ENCODE data around the gene HHAT.
A peak's percentile ranks its signal among the peaks of the same experiment; 100 is the strongest.

The HHAT gene

DNA sequence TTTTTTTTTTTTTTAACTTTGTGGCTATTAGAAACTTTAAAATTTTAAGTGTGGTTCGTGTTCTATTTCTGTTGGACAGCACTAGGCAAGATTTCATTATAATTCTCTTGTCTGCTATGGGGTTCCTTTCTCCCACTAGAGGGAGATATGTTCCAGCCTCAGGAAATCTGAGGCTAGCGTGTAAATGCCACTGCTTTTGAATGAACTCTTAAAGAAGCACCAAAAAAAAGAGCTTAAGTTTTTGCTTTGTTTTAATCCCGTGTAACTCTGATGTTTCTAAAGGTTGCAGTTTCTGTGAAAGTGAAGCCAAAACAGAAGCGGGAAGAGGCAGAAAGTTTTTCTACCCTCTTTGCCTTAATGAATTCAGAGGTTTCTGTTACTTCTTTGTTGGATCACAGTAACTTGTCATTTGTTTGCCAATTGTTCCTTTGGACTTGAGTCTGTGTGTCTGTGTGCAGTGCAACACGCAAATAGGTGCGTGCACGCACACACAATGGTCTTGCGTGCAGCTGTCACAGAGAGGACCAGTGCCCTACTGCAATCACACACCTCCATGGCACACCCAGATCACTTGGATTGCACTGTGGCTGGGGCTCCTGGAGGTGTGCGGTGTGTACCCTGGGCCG lies 32.3 kb downstream of the HHAT start:
- FAIRE-seq = peak; percentile 96

DNA sequence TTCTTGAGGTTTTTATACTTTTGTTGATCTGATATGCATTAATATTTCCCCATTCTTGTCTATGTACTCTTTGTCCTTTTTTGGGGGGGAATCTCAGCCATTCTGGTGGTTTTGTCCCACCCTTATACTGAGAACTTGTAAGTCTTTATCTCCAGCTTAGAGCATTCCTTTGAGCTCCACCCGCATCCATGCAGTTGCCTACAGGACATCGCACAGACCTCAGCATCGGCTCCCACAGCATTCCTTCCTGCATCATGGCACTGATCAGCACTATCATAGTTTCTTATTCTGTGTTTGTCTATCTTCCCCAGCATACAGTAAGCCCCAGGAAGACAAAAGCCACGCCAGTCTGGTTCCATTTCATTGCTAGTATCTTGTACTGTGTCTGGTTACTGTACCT lies 33.0 kb downstream of the HHAT start:
- no peak for FAIRE-seq

DNA sequence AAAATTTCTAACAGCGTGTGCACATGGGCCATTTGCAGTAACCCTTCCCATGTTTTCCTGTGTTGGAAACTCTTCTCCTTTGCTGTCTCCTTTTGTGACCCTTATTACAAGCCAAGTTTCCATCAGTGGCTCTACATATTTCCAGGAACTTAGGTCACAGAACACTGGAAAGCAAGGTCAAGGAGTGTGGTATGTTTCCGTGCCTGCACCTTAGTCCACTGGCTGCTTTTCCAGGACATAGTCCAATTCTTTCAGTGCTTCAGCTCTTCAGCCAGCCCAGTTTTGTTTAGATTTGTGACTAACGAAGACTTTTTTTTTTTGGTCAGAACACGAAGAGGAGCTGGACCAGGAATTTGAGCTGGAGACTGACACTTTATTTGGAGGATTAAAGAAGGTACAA lies 33.8 kb downstream of the HHAT start:
- FAIRE-seq = no peak

DNA sequence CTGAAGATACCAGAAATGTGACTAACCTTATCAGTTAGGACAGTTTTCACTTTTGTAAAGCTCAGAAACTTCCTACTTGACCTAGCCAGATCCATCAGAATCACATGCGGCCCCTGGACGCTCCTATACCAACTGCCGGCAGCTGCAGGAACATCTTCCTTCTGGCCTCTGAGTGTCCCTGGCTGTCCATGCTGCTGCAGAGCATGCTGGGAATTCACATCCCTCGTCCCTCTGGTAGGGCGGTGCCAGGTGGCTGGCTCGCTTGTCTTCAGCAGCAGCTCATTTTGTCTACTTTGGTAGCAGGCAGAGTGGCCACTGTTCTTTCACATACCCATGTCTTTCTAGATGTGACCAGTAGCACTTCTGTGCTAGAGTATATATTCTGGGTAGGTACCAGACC lies 34.4 kb downstream of the HHAT start:
- no peak for FAIRE-seq

DNA sequence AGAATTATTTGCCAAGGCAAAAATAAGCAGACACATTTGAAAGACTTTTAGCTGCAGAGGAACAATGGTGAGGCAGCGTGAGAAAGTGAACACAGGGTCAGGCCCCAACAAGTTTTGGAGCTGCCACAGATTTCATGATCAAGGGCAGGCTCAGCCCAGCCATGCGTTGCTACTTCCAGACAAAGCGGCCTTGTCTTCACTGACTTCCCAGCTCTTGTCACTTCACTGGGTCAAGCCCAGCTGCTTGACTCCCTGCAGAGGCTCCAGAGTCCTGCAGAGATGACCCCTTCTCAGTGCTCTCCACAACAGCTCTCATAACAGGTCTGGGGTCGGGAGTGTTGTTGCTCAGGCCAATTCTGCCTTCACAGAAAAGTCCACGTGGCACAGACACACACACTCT lies 35.8 kb downstream of the HHAT start:
- FAIRE-seq = no peak

DNA sequence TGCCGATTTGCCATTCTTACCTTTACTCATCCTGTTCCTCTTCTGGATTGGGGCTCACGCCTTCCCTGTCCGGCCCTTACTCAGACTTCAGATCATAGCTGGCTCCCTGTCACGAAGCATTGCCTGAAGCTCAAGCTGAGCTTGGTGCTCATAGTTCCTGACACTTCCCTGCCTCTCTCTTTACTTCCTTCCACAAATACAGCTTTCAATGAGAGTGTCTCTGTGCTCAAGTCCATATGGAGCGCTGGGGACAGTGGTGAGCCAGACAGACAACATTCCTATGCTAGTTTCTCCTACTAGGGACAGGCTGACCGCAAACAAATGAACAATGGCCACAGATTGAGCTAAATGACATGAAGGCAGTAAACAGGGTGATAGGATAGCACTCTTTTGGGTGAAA lies 38.1 kb downstream of the HHAT start:
- no peak for FAIRE-seq

DNA sequence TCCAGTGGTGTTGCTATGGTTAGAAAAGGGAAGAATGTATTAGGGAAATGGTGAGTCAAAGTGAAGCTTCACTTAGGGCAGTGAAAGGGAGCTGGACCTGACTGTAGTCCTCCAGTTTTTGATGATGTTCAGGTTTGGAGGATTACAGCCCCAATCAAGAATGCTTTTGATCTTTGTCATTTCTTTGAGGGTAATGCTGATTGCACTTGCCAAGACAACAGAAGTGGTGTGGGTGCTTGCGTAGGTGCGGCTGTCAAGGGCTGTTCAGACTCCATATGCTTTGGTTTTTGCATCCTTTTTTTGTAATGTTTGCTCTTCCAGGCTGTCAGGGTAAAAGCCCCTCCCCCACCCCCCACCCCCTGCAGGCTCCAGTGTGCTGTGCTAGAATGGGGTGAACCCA lies 38.9 kb downstream of the HHAT start:
- FAIRE-seq = no peak

DNA sequence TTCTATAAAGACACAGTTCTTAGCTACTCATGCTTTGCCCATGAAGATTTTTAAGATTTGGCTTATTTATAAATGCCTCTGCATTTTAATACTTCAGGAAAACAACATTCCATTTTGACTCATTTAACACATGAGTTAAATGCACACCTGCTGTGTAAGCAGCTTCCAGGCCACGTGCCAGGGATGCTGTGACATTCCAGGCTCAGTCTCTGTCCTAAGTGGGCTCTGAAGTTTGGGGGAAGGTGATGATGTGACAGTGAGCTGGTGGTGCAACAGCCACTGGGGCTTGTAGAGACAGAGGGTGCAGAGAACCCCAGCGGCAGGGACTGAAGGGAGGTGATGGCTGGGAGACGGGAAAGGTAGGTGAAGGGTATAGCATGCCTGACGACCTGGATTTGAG lies 40.7 kb downstream of the HHAT start:
- FAIRE-seq = no peak

DNA sequence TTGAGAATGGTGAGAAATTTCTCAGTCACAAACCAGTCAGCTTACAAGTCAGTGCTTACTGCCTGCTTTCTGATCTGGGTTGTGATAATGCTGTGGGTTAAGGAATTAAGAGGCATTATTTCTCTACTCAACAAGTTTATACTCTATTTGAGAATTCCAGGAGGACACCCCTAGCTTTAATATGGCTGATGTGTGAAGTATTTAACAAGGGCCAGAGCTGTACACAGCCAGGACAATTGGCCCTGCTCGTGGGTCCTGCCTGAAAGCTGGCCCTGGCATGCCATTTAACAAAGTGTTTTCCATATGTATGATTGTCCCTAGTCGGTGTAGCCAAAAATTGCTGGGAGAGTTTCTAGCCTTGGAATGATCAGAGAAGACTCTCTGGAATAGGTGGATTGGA lies 43.2 kb downstream of the HHAT start:
- FAIRE-seq = no peak

DNA sequence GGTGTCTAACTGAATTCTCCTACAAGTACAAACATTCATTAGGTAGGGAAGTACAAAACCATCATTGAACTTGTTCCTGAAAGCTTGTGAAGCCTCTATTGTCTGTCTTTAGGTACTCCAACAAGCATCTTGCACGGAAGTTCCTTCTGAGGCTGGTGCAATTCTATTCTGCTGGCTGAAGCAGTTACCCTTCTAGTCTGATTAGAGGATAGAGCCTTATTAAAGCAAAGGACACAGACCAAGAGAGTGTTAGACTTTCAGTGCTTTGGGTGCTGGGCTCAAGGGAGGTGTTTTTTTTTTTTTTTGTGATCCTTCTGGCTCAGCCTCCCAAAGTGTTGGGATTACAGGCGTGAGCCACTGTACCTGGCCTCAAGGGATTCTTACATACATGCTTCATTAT lies 43.8 kb downstream of the HHAT start:
- no peak for FAIRE-seq

DNA sequence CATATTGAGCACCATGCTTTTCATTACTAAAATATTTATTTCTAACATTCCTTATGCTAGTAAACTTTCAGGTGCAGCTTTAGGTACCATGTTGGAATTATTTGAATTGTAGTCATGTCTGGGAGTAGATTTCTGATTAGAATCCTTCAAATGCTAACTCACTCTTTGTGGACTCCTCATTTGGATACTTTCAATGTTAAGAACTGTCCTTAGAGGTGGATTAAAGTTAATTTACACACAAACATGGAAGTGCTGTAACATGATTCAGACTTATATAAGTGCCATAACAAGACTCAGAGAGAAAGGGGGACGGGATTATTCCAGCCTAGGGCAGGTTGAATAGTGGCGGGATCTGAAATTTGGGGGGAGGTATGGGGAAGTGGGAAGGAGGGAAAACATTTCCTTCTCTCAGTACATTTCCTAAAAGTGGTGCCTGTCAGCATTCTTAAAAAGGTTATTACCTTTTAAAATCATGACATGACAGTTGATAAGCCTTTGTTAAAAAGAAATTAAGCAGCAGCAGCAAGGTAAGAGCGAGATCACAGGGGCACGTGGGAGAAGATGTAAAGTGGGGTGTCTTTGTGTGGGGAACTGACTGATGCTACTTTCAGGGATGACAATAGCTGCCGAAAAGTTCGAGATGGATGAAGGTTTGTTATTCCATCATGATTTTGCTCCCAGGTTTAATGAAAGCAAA lies 44.4 kb downstream of the HHAT start:
- no peak for FAIRE-seq

DNA sequence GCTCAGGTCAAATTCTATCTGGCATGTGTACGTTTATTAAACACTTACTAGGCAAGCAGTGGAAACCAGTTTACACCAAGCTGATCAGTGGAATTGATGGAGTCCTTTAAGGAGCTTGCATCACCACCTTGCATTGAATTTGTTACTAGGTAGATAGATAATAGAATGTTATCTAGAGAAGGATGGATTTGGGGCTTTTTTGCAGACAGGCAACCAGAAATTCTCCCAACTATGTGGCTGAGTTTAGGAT lies 44.9 kb downstream of the HHAT start:
- no peak for FAIRE-seq

DNA sequence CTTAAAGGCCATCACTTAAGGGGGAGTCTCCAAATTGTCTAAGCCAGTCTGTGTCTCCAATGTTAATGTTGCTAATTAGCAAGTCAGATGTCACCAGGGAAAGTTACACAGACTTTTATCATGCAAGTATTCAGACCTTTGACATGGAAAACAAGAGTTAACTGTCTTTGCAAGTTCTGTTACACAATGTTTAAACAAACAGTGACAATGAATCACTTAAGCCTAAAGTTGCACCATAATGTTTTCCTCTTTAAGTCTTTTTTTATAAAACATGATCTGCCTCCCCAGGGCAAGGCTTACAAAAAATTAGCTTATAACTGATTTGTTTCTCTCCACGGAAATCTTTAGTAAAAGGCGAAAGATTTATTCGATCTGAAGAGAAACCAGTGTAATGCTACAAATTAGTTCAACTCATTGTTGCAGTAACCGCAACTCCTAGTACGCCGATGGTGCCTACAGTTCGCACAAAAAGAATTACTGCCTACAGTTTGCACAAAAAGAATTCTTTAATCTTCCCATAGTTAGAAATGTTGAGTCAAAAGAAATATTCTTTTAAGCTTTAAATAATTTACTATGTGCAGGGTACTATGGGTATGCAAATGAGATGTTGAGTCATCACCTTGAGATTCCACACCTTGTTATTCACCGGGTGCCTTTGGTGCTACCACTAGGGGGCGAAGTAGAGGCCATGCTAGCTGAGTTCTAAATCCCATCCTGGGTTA lies 45.3 kb downstream of the HHAT start:
- peak; percentile 89 for FAIRE-seq

DNA sequence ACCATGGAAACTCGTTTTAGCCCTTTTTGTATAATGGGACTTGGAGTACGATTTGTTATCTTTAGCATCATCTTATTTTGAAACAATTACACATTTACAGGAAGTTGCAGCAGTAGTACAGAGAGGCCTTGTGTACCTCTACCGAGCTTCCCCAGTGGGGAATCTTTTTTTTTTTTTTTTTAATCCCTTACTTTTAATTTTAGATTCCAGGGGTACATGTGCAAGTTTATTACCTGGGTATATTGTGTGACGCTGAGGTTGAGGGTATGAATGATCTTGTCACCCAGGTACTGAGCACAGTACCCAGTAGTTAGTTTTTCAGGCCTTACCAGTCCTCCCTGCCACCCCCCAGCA lies 45.9 kb downstream of the HHAT start:
- FAIRE-seq = no peak

DNA sequence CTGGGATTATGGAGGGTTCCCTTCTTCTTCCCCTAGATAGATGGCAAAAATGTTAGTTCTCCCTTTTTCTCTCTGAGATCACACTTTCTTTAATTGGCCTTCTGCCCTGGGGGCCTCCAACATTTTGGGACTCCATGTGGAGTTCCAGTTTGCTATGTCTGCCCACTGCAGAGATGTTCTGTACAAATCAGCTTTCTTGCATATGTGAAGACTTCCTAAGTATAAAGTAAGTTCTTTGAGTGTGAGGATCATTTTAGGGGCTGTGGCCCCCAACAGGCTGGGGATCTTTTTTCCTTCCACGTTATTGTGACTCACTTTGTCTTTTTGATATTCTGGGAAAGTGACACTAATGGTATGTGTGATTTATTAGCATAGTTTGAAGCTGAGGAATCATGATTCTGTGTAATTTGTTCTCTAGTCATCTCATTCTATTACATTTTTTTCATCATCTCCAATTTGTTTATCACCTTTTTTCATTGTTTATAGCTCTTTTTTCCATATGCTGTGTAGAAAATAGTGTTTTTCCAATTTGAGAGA lies 48.2 kb downstream of the HHAT start:
- FAIRE-seq = no peak

DNA sequence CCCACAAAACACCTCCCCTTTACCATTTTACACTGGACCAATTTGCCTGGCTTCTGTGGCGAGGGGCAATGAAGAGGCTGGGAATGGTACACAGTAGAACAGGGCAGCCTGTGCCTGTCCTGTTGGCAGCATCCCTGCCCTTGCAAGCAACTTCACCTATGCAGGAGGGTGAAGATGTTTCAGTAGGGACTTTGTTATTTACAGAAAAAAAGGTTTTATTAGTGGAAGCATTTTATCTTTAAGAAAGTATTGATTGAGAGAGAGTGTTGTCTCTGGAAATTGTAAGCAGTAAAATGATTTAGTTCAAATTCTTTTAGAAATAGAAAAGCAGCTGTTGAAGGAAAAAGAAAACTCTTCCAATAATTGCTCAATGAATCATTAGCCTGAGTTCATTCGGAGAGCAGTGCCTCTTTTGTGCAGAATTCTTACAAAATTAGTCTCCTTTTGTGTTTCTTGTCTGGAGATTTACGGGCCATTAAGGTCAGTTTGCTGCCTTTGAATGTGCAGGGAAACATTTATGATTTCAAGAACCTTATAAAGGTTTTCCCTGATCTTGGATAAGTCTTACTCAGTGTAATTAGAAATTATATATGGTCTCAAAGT lies 49.1 kb downstream of the HHAT start:
- no peak for FAIRE-seq

DNA sequence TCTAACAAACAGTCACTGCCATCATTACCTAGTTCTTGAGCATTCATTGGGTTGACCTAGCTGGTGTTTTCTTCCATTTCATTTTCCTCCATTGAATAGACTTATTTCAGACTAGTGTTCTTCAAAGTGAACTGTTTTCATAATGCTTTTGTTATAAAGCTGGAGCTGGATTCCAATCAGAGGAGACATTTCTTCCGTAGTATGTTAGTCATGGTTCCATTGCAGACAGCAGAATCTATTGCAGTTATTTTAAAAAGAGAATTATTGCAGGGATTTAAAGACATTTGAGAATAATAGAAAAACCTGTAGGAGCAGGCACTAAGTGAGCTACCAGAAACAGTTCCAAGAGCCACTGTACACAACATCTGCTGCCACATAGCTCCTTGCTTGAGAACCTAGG lies 50.0 kb downstream of the HHAT start:
- no peak for FAIRE-seq

DNA sequence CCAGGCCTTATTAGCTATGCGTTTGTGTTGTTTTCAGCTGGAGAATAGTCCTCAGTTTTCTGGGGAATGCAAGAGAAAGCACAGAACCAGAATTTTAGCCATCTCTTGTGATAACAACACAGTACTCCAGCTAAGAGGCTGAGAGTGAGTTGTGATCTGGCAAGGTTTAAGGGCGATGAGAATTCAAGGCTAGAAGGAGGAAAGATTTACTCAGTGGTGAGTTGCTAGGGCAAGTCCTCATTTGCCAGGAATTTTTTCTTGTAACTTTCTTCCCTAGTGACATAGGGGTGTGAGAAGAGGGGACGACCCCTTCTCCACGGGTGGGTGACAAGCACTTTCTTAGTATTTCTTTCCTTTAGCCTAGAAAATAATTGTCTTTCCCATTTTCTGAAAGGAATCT lies 53.2 kb downstream of the HHAT start:
- FAIRE-seq = no peak

DNA sequence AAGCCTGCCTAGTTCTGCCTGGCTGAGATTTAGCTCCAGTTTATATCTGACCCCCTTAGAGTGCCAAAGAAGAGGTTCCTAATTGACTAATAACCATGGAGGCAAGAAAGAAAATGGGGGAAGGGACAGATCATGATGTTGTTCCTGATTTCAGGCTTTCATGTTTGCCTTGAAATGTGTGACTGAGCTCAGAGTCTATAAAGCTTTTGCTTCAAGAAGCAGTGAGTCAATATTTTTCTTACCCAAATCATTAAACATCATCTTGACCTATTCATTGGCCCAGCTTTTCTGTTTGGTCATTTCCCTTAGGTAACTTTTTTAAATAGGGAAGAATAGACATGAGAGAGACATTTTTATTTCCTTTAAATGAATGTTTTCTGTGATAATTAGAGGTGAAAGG lies 55.9 kb downstream of the HHAT start:
- FAIRE-seq = no peak

DNA sequence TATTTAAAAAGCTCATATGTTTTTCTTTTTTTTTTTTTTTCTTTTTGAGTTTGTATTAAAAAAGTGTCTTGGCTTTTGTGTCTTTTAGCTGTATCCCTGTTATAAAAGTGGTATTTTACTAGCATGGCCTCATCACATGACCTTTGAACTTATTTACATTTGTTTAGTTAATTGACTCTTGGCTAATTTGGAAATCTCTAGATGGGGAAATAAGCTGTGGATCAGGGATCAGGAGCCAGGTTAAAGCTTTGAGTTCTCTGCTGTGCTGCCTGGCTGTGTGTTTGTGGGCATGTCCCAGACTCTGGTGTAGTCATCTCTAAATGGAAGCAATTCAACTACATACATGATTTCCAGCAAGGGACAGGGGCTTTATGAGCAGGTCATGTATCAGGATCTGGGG lies 56.5 kb downstream of the HHAT start:
- no peak for FAIRE-seq

DNA sequence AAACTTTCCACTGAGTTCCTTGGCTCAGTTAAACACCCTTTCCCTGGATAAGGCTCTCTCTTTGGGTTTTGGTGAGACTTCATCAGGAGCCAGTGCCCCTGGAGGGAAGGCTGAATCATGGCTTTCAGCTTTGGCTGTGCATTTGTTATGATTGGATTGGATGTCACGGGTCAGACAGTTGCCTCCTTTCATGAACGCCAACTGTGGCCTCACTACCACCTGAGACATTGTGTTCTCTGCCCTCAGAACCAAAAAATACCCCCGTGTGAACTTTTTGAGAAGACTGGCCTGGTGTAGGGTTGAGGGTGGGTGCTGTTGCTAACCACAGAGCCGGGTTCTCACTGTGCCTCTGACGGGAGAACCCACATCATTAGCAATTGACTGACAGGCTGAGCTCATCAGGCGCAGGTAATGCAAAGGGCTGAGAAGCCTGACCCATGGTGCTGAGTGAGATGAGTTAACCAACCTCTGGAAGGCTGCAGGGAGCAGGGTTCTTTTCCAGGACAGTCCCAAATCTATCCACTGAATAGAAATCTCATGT lies 65.6 kb downstream of the HHAT start:
- FAIRE-seq = no peak

DNA sequence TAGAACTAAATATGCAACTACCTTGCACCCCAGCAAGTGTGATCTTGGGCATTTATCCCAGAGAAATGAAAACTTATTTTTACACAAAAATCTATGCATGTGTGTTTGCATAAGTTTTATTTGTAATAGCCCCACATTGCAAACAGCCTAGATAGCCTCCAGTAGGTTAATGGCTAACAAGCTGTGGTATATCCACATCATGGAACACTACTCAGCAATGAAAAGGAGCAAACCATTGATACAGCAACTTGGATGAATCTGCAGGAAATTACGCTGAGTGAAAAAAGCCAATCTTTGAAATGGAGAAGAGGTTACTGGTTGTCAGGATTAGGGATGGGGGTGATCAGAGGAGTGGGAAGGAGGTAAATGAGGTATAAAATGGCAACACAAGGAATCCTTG lies 67.8 kb downstream of the HHAT start:
- no peak for FAIRE-seq

DNA sequence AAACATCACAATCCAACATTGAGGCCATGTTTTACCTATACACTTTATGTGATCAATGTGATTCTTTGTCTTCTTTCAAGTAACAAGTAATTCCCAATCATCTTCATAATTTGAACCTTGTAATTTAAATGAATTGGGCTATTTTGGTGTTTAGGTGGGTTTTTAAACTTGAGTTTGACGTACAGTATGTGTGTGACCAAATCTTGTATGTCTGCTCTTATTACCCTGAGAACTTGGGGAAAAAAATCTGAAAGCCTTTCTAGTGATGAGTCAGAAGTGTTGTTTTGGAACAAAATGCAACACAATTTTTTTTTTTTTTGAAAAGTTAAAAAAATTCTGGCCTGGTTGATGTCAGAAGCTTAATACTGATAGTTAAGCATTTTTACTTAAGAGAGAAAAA lies 68.5 kb downstream of the HHAT start:
- no peak for FAIRE-seq

DNA sequence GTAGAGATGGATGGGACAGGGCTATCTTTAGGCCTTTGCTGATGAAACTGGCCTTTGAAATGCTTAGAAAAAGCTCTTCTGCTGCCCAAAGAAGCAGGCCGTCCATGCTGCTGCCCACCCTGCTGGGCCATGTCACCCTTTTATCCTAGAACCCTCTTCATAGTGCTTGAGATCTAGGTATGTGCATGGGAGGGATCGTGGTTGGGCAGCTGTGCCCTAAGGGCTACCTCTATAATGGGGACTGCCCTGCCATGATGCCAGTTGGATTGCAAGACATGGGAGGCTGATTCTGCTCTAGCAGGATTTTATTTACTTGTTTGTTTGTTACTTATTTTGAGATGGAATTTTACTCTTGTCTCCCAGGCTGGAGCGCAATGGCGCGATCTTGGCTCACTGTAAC lies 69.0 kb downstream of the HHAT start:
- FAIRE-seq = no peak

All from A204.1 (cell line).